HG03066 (cell line): Measurements from ENCODE around the gene MYO16.

Source experiments
- ATAC-seq: cut with Tn5 transposase; IDR thresholded peaks from one replicate; pipeline ENCODE4 v1.9.1; 2021; ENCODE audit warnings: low read depth; ENCODE audit not compliant: unreplicated experiment

MYO16 gene

DNA sequence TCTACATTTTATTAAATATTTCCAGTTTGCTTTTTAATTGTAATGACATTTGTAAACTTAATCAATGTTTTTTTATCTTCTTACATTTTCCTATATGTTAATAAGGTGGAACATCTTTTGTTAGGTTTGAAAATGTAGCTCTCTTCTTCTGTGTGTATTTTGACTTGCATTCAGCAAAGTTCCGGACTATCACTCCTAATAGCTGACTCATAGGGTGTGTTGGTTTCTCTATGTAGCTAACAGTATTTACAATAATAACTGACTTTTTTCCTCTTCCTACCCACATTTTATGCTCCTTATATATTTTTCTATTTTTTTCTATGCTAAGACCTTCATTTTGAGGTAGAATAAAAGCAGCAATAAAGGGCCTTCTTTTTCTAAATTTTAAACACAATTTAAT is 28.1 kb downstream of the MYO16 start:
- no peak for ATAC-seq

DNA sequence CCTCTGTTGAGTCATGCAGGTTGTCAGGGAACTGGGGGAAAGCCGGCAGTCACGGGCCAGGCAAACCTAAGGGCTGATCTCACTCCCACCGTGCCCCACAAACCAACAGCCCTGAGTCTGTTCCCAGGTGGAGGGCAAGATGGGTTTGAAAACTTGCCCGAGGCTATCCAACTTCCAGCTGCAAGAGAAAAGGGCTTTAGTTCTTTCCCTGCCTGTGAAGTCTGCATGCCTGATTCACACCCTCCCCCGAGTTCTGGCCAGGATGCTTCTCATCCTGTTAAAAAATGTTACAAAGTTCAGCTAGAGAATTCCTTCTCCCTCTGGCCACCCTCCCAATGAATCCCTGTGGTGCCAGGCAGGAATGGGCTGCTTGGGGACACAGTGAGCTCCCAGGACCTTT is 33.1 kb downstream of the MYO16 start:
- ATAC-seq = no peak

DNA sequence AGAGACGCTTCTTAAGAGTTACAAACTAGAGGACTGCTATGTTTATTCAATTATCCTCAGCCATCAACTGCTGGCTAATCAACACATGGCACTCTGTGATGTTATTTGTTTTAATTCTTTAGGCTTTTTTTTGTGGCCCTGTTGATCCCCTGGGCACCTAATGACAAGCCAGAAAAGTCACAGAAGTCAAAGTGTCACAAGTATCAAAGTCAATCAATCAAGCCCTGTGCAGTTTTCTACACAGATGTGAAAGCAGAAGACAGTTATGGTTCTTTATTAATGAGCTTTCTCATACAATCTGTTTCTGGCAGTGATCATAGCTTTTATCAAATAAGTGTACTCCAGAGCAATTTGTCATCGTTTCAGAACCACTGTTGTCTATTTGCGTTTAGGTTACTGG is 34.3 kb downstream of the MYO16 start:
- ATAC-seq = no peak

DNA sequence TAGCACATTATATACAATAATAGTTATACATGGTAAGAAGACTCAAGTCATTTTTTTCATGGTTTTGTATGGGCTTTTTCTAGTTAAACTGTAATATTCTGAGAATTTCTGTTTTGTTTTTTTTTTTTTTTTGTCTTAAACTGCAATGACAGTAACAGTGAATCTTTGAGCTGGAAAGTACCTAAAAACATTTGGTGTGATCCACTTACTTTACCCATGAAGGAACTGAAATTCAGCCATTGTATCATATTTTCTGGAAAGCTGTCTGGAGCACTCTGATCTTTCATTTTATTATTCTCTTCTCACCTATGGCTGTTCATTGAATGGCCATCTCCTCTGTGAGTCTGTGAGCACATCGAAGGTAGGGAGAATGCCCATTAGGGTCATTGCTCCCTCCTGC is 37.8 kb downstream of the MYO16 start:
- no peak for ATAC-seq

DNA sequence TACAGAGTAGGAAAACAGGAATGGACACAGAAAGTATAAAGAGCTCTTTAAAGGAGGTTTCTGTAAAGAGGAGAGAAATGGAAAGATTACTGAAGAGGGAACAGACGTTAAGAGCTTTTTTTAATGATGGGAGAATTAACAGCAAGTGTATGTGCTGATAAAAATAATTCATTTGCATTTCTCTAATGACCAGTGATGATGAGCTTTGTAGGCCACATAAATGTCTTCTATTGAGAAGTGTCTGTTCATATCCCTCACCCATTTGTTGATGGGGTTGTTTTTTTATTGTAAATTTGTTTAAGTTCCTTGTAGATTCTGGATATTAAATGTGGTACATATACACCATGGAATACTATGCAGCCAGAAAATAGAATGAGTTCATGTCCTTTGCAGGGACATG is 40.0 kb downstream of the MYO16 start:
- ATAC-seq = no peak

DNA sequence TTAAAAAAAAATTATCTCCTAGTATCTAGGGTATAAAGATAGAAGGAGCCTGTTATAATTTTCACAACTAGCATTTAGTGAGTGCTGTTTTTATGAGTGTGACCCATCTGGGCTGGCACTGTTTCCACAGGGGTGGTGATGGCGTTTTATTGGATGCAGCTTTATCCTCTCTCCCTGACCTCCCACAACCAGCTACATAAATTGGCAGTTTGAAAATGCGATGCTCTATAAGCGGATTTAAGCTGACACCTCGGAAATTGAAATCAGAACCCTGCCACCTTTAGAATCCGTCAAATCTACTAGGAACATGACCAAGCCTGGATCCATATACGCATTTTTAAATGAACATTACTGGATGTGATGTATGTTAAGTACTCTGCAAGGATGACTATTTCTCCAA is 44.9 kb downstream of the MYO16 start:
- ATAC-seq = no peak

DNA sequence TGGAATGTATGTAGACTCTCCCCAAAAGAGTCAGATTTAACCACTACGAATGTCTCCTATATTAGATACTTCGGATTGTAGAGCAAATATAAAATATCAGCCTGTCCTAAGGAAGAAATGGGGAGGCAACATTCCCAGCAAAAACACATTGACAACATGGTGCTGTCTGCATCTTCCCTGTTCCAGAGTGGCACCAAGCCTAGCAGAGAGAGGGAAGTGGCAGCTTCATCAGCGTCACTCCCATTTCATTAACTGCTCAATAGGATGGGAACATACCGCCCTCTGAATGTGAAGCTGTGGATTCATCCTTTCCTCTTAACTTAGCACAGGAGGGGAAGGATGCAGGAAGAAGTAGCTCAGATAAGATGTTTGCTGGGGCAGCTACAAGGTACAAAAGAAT is 45.4 kb downstream of the MYO16 start:
- no peak for ATAC-seq

DNA sequence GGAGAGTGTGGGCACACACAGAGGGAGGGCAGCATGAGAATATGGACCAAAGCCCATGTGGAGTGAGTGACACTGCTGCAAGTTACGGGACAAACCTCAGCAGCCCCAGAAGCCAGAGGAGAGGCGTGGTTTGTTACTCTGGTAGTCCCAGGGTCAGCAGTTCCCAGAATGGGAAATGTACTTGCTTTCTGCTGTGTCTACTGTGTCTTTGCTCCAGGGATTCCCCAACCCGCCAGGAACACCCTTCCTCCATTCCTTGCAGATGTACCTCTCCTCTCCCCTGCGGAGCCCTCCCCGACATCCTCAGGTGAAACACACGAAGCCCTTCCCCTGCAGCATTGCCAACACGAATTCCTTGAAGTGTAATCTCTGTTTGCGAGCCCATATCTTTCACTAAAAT is 47.2 kb downstream of the MYO16 start:
- no peak for ATAC-seq

DNA sequence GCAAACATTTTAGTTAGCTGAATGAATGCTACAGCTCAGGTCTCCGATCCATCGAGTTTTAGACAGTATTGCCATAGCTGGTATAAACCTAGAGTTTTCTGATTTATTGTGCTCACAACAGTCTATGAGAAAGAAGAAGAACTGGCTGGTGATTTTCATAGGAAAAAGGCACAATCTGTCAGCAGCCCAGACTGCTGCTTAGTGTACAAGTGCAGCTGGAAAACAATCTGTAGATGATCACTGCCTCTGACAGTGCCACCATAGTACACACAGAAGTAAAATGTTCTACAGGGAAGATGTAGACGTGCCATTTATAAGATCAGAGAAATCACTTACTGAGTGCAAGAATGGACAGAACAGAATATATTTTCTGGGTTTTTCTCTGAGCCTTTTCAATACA is 48.4 kb downstream of the MYO16 start:
- ATAC-seq = no peak

DNA sequence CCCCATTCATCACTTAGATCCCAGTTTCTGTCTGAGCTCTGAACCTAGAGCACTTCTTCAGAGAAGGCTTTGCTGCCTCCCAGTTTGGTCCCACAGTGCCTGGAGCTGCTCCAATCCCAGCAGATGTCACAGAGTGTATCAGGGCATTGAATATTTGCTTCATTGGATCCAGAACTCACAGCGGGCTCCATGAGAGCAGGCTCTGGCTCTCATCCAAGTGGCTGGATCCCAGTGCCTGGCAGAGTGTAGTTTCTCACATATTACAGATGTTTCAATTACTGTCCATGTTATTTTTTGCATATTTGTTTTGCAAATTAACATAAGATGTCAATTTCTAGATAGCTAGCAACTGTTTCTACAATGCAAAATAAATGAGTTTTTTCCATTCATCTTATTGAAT is 50.6 kb downstream of the MYO16 start:
- ATAC-seq = no peak

DNA sequence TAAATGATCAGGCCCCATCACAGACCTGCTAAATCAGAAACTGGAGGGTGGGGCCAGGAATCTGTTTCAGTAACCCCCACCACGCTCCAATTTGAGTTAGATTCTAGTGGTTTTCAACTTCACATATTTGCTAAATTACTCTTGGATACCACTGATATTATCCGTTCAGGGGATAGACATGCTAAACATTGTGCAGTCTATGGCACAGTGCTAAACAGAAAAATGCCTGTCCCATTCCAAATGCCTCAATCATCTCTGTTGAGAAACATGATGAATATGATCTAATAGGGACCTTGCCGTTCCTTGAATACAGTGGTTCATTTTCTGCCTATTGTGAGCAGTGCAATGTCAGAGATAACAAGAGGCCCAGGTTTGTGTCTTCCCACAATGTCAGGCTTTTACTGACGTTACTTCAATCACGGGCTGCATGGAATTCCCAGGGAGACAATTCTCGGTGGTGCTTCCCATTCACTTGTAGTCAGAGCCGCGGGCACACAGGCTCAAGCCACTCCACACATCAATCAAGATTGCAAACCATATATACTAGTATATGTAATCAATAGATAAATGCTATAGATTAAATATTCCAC is 52.7 kb downstream of the MYO16 start:
- no peak for ATAC-seq

DNA sequence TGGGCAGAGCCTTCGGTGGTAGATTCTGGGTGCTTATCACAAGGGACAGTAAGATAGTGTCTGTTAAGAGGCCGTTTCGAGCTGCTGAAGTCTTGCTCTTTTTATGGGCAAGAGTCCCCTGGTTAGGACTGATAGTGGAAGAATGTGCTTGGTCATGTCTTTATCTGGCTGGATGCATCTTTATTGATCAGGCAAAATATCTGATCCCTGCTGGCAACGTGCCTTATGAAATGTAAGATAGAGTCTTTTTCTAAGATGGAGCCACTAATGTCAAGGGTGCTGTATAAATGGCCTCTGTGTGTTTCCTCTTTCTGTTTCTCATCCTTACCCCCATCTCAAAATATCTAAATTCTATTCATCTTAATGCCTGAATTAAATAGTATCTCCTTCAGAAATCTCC is 53.3 kb downstream of the MYO16 start:
- no peak for ATAC-seq

DNA sequence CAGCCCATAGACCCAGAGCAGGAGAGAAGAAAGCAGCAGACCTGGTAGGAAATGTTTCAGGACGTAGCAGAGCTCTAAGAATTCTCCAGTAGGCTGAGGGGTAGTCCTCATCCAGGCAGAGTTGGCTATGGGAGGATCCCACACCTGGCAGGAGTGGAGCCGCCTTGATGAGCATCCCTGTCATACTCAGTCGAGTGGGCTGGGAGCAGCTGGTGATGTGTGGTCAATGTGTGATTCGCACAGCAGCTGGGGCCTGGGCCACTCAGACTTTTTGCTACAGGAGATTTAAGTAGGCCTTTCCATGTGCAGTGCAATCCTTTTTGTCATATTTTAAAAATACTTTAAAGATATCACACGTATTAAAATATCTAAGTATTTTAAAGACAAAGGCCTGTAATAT is 56.6 kb downstream of the MYO16 start:
- no peak for ATAC-seq

DNA sequence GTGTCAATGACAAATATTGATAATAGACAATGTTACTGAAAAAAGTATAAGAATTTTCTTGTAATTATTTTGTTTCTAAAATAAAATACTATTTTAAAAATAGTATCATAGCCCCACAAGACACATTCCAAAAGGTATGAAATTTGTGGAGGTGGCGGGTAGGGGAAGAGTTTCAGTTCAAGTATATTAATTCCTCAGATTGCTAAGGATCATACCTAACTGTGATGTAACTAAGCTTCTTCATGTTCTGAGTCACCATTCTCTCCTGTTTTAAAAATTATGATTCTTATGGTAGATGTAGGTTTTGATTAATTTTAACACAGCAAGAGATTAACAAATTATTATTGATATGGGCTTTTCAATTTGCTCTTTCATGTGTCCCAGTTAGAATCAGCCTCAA is 61.3 kb downstream of the MYO16 start:
- ATAC-seq = no peak

DNA sequence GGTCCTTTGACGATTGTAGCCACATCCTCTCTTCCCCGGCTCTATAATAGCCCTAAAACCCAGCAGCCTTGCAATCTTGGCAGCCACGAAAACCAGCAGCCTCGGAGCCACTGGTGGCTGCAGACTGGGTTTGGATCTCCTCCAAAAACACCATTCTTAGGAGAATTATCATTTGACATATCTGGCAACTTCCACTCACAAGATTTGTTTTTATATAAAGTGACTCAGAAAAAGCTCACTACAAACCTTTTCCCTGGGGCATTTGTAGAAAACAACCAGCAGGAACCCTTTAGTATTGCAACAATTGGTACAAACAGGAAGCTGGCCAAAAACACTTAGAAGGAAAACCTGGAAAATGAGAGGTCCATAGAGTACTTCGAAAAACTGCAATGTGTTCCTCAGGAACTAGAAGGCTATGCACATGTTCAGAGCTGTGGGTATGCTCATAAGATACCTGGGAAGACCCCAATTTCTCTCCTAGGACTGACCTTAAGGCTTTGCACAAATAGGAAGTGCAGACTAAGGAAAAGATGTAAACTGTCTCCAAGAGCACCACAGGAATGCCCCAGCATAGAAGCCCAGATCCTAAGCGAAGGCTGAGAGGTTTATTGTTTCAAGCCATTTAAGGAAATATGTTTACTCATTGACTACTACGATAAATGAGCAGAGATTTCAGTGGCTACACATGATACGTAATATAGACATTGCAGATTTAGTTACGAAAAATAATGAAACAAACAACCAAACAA is 71.2 kb downstream of the MYO16 start:
- no peak for ATAC-seq

DNA sequence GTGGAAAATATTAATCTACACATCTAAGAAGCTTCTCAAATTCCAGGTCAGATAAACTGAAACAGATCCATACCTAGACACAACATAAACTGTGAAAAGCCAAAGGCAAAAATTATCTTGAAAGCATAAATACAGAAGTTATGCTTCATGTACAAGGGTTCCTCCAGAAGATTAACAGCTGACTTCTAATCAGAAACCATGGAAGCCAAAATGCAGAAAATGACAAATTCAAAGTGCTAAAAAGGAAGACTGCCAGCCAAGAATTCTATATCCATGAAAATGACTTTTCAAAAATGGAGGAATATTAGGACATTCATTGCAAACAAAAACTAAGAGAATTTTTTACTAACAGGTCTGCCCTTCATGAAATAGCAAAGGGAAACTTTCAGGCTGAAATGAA is 72.8 kb downstream of the MYO16 start:
- no peak for ATAC-seq

DNA sequence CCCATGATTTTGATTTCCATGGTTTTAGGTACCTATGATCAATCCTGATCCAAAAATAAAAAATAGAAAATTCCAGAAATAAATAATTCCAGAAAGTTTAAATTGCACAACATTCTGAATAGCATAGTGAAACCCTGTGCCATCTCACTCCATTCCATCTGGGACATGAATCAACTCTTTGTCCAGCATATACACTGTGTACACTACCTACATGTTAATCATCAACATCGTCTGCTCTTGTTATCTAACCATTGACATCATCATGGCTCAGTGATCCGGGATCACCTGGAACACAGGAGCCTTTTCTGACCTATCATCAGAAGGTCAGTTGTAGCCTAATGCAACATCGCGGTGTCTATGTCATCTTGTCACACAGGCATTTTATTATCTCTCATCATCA is 75.6 kb downstream of the MYO16 start:
- ATAC-seq = no peak

DNA sequence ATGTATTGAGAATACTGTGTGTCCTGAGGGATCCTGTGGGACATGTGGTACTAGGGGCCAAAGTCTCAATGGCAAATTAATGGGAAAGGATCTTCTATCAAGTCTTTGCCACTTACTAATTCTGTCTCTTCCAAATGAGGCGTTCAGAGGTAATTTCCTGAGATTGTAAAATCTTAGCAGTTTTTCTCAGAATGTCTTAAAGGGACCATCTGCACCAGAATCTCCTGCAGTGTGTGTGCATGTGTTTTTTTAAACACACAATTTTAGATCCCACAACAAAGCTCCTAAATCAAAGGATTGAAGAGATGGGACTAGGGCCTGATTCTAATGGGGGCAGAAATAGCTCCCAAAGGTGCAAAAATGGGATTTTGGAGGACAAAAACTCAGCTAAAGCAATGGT is 78.2 kb downstream of the MYO16 start:
- no peak for ATAC-seq

DNA sequence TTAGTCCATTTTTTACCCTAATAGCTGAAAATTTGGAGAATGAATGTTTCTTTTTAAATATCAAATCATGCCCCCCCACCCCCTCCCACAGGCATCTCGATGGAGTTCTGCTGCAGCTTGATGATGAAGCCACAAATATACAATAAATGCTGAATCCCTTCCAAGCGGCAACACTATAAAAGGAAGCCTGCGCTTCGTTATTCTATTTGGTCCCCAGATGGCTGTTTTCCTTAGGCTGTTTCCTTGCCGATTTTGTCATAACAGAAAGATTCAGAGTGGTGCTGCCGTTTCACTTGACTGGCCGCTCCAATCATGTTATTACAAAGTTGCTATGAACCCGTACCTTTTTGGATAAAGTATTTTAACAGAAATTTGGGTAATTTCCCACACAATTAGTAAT is 79.5 kb downstream of the MYO16 start:
- no peak for ATAC-seq

DNA sequence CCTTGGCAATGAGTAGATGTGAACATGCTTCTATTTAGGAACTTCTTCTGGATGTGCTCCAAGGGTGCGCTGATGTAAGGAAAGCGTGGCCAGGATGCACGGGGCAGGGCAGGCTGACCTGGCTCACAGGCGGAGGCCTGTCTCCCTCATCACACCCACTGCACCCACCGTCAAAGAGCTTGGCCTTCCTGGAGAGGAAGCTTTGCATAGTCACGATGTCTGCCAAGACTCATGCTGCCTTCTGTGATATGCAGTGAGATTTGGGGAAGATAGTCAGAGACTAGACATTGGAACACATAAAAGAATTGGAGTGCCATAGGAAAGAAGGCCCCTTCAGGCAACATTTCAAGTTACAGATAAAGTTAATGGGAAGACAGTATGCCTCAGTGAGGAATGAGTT is 82.0 kb downstream of the MYO16 start:
- ATAC-seq = no peak

DNA sequence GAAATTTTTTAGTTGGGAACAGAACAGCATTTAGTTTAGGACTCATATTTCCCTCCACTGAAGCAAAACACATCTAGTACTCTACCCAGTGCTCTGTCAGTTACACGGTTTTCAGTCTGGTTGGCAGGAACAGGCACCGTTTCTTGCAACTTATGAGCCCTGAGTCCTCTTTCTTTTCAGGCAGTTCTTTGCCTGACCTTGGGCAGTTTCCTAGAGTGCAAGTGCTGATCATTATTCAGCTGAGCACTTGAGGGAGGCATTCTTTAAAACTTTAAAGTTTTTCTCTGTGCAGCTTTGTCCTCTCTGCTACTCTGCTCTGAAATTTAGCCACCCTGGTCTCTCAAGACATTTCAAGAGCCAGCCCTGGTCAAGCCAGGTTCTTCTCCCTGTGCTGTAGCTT is 96.1 kb downstream of the MYO16 start:
- no peak for ATAC-seq

DNA sequence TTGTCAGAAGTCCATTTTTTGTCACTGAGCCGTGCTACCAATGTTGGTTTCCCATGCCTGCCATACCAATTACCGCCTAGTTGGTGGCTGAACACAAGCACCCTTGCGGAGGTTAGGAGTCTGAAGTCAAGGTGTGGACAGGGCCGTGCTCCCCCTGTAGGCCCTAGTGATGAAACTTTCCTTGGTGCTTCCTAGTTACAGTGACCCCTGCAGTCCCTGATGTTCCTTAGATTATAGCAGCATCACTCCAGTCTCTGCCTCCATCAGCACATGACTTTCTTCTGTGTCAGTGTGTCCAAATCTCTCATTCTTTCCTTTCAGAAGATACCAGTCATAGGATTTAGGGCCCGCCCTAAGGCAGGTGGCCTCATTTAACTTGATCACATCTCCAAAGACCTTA is 99.0 kb downstream of the MYO16 start:
- no peak for ATAC-seq
